Fibroblast of the conjunctiva (primary cell): Measurements from ENCODE around the gene UTP14C.
A peak's percentile ranks its signal among the peaks of the same experiment; 100 is the strongest.
"Not testable (repeated sequence)": the region's sequence is repeated elsewhere in the genome, so short reads cannot be mapped to it uniquely, and the experiment has no call there.

Source experiments
- DNase-seq: peaks from one replicate; pipeline ENCODE4 v3.0.0-alpha.2; 2010; ENCODE audit warnings: low read depth

Gene UTP14C, protein sequence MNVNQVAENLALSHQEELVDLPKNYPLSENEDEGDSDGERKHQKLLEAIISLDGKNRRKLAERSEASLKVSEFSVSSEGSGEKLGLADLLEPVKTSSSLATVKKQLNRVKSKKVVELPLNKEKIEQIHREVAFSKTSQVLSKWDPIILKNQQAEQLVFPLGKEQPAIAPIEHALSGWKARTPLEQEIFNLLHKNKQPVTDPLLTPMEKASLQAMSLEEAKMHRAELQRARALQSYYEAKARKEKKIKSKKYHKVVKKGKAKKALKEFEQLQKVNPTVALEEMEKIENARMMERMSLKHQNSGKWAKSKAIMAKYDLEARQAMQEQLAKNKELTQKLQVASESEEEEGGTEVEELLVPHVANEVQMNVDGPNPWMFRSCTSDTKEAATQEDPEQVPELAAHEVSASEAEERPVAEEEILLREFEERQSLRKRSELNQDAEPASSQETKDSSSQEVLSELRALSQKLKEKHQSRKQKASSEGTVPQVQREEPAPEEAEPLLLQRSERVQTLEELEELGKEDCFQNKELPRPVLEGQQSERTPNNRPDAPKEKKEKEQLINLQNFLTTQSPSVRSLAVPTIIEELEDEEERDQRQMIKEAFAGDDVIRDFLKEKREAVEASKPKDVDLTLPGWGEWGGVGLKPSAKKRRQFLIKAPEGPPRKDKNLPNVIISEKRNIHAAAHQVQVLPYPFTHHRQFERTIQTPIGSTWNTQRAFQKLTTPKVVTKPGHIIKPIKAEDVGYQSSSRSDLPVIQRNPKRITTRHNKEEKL

DNA sequence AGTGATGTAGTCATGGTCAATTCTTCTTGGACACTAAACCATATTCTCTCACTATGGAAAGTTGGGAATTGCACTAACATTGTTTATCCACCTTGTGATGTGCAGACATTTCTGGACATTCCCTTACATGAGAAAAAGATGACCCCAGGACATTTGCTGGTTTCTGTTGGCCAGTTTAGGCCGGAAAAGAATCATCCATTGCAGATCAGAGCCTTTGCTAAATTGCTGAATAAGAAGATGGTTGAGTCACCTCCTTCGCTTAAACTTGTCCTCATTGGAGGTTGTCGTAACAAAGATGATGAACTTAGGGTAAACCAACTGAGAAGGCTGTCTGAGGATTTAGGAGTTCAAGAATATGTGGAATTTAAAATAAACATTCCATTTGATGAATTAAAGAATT lies at the start of gene UTP14C:
TSS of gene UTP14C (plus strand) at position 211 of the 400 bp plus-strand sequence. CDS start 4,114 bp downstream, outside the sequence.
- DNase-seq = no peak

DNA sequence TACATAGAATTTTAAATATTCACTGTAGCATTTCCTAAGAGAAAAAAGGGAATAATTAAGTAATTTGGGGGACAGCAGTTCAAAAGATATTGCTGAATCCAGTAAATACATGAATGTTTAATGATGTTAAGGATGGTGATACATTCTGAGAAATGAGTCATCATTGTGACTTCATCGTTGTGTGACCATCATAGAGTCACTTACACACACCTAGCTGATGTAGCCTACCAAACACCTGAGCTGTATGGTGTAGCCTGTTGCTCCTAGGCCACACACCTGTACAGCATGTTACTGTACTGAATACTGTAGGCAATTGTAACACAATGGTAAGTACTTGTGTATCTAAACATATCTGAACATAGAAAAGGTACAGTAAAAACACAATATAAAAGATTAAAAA lies 48.1 kb upstream of the UTP14C start:
- DNase-seq = no peak

DNA sequence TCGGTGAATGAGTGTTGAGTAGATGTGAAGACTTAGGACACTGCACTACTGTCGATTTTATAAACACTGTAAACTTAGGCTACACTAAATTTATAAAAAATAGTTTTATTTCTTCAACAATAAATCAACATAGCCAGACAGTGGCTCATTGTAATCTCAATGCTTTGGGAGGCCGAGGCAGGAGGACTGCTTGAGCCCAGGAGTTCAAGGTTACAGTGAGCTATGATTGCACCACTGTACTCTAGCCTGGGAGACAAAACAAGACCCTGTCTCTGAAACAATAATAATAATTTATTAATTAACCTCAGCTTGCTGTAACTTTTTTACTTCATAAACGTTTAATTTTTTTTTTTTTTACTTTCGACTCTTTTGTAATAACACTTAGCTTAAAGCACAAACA lies 47.6 kb upstream of the UTP14C start:
- DNase-seq = no peak

DNA sequence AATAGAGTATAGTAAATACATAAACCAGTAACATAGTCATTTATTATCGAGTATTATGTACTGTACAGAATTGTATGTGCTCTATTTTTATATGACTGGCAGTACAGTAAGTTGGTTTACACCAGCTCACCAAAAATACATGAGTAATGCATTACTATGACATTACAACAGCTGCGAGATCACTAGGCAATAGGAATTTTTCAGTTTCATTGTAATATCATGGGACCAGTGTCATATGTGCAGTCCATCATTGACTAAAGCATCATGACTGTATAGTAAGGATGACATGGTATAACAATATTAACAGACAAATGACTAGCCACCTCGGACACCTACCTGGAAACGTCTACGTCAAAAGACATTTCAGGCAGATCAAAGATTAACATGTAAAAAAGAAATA lies 46.9 kb upstream of the UTP14C start:
- DNase-seq = no peak

DNA sequence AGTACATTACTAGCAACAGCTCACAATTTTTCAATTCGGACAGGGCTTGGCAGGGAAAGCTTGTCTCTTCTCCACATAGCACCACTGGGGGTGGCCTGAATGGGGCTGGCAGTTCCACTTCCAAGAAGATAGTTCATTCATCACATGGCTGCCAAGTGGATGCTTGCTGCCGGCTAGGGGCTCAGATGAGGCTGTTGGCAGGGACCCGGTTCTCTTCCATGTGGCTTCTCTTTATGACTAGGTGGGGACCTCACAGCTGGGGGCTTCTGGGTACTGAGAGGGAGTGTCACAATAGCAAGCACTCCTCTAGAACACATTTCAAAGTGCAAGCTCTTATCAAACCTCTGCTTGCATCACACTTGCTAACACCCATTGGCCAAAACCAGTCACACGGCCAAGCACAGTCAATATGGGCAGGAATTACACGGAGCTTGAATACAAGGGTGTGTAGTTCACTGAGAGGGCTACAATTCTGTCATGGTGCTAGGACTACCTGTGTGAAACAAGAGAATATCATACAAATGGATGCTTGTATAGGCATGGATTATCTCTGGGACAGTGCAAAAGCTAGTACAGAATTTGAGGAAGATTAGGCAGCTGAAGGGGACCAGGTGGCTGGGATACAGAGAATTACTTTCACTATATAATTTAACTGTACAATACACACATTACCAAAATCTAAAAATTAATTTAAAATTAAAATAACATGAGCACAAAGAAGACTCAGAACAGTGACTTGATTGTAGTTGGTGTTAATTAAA lies 45.5 kb upstream of the UTP14C start:
- DNase-seq = no peak

DNA sequence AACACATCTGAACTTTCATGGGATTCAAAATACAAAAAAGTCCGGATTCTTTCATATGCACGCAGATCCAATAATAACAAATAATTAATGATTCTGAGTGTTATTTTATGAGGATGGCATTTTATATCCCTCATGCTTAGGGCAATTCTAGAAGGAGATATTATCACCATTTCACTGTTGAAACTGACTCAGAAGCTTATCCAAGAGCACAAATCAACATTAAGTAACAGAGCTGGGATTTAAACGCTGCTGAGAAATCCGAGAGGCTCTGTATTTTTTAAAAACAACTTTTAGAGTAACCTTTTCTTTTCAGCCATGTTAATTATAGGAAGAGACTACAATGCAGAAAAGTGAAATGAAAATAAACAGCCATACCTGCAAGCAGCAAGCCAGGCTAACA lies 43.6 kb upstream of the UTP14C start:
- no peak for DNase-seq

DNA sequence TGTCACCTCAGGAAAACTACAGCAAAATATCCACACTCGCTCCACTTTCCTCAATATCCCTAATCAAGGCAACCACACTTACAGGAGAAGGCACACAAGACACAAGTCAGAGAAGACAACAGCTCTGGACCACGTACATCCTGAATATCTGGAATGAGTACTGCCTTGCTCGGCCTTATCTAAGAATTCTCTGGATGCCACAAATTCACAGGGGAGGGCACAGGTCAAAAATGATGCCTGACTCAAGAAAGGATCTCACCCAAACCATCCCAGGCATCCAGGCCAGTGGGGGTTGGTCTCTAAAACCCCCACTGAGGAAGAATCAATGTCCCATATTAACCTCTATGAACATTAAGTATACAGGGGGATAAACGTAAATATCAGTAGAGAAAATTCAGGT lies 43.1 kb upstream of the UTP14C start:
- no peak for DNase-seq

DNA sequence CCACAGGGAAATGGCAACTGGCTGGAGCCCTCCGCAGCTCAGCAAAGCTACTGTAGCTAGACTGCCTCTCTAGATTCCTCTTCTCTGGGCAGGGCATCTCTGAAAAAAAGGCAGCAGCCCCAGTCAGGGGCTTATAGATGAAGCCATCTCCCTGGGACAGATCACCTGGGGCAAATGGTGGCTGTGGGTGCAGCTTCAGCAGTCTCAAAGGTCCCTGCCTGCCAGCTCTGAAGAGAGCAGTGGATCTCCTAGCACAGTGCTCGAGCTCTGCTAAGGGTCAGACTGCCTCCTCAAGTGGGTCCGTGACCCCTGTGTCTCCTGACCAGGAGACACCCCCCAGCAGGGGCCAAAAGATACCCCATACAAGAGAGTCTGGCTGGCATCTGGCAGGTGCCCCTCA lies 41.2 kb upstream of the UTP14C start:
- DNase-seq = not testable (repeated sequence)

DNA sequence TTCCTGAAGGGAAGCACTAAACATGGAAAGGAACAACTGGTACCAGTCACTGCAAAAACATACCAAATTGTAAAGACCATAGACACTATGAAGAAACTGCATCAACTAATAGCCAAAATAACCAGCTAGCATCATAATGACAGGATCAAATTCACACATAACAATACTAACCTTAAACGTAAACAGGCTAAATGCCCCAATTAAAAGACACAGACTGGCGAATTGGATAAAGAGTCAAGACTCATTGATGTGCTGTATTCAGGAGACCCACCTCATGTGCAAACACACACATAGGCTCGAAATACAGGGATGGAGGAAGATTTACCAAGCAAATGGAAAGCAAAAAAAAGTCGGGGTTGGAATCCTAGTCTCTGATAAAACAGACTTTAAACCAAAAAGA lies 39.6 kb upstream of the UTP14C start:
- not testable (repeated sequence) for DNase-seq

DNA sequence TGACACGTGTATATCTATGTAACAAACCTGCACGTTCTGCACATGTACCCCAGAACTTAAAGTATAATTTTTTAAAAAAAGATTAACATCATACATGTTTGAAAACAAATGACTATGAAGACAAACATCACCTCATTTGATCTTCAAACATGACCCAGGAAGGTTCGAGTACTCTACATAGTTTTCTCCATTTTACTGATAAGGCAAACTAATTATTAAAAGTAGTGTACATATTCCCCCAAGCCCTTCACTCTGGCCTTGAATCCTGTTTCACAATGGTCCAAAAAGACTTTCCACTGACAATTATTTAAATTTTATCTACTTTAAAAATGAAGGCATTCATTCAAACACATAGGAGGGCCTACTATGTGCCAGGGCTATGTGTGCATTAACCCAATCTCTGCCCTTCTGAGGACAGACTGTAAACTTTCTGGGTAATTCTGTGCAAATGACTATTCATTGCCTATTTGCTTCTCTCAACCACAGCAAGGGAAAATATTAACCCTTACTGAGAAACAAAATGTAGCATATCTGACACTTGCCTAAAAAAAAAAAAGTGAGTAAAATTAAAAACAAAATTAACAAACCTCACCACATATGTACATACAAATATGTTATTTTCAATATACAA lies 35.4 kb upstream of the UTP14C start:
- no peak for DNase-seq

DNA sequence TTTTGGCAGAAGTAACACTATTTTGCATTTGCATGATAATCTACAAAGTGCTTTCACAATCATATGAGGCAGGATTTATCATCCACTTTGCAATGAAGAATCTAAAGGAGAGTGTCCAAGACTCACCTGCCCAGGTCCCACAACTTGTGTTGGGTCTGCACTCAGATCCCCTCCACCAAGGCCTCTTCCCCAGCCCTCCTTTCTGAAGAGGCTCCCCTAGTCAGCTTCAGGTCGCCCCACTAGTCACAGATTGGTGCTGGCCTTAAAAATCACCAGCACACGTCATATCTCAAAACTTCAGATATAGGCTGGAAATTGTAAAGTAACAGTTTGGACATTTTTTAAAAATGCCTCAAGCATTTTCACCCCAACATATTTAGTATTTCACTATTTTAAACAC lies 30.8 kb upstream of the UTP14C start:
- DNase-seq = no peak

DNA sequence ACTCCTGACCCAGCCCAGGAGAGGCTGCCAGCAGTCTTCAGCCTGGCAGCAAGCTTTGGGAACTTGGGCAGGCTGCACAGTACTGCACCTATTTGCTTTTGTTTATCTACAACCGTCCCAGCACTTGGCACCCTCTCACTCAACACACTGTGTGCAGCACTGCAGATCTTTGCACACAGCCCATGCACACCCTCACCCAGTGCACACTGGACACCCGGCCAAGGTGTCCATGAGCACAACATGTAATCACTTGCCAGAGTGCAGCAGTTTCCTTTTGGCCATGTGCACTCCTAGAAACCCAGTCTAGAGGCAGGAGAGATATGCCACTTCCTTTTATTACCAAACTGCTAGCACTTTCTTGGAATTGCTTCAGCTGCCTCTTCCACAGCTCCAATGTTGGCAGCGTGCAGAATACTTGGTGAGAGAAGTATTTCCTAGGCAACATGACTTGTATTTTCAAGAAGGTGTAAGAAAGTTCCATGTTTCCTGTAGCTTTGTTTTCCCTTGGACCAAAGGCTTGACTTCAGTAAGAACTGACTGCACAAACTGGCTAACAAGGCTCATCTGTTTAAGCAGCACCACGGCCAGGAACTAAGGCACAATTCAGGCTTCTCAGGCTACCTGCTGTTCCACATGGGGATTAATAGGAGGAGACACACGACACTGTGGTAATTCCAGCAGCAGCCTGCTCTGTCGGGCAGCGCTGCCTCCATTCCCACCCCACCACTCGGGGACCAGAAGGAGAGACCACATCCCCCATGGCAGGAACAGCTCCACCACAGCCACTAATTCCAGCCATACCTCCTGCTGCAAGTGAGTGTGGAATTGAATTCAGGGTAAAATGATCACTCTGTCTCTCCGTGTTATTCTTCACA lies 28.6 kb upstream of the UTP14C start:
- no peak for DNase-seq

DNA sequence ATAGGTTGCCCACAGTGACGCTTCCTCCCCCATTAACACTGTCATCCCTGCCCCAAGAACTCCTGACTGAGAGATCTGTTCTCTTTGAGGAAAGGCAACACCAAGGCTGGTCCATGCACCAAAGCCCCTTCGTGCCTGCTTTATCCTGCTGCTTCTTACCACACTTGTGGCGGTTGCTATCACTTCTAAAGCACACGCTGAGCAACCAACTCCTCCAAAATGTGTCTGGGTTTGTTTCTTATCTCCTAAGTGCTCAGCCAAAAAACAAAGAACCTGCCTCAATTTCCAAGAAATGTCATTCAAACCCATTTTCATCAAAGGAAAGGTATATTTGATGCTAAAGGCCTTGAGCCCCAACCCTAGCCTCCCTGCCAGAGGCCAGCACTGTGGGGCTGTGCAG lies 27.9 kb upstream of the UTP14C start:
- DNase-seq = no peak

DNA sequence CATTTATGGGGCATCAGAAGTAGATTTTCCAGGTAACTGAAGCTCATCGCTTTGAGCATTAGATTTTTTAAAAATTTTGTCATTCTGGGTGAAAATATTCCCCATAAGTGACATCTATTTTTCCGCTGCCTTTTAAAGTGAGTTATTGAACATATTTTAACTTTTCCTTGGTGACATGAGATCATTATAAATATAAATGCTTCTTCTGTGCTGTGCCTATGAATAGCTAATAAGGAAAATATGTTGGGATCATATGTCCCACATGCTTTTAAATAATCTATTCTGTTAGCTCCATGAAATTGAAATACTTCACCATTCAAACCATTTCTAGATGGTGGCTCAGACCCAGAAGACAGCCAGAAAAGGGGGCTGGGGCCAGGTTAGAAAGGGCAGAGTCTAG lies 27.3 kb upstream of the UTP14C start:
- no peak for DNase-seq

DNA sequence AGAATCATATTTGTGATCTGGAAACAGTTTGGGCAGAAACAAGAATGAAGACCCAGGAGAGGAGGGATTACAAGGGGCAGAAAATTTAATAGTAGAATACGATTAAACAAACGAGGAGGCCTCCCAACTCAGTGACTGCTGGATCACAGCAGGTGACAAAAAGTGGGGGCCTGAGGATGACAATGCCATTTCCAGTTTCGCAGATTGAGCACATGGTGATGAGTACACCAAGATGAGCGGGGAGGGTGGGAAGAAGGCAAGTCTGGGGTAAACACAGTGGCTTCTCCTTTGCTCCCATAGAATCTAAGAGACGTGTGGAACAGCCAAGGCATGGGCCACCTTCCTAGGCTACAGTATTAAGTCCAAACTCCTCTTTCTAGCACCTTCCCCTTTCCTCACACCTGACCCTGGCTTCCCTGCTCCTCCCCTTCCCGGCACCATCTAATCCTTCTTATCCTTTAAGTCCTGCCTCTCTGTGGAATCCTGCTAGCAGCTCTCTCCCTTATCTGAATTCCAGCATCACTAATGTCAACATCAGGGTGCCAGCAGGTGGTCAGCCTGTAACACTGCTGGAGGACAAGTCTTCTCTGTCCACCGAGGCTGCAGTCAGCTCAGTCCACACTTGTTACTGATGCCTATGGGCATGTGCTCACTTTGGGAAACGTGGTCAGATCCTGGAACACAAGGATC lies 26.7 kb upstream of the UTP14C start:
- DNase-seq = no peak

DNA sequence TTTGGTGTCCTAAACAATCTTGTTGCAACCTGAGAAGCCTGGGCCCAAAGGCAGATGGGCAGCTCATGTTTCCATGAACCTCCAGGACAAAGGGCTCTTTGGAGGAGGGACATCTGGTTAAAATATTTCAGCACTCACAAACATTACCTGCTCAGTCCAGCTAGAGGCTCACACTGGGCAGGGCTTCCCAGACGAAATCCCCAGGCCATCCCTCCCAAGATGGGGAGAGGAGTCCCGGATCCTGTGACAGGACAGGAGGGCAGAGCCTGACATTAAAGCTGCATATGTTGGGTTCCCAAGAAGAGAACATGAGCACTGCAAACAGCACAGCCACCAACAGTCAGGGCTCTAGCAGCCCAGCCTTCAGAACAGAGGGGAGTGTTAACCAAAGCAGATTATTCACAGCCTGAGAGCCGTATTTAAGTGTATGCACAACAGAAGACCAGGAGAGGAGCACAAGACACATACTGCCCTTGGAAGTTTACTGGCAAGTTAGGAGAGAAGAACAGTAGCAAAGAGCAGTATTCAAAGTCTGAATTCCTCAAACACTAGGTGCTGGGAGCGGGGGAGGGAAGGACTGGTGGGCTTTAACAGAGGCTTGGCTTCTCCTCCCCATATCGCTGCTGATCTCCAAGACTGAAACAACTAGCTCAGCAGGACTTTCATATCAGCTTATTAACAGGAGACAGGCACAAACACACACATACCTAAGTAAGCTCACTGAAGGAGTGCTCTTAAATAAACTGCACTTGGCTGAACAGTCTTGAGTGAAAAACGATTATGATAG lies 25.6 kb upstream of the UTP14C start:
- no peak for DNase-seq

DNA sequence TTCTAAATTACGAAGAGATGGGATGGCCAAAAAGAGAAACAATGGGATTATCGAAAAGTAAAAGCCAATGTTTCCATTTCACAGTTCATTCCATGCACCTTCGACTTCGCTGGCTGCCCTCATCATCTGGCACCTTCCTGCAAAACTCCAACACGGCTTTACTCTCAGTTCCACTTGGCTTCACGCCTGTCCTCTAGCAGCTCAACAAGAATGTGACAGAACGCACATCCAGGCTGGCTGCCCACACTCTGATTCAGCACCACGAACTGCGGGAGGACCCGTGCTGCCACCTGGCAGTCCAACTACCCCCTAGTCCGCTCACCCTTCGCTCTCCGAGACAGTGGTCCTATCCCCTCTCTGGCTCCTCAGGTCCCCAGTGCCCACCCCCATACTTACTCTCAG lies 25.0 kb upstream of the UTP14C start:
- no peak for DNase-seq

DNA sequence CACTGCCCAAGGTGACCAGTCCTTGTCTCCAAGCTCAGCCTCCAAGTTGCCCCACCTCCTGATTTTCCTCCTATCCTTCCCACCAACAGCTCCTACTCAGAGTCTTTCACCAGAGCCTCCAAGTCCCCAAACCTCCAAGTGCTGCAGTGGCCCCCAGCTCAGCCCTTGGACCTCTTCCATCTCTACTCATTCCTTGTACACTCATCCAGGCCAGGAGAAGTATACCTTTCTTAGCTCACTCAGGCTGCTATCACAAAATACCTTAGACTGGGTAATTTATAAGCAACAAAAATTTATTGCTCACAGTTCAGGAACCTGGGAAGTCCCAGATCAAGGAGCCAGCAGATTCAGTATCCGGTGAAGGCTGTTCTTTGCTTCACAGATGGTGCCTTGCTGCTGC lies 24.6 kb upstream of the UTP14C start:
- no peak for DNase-seq

DNA sequence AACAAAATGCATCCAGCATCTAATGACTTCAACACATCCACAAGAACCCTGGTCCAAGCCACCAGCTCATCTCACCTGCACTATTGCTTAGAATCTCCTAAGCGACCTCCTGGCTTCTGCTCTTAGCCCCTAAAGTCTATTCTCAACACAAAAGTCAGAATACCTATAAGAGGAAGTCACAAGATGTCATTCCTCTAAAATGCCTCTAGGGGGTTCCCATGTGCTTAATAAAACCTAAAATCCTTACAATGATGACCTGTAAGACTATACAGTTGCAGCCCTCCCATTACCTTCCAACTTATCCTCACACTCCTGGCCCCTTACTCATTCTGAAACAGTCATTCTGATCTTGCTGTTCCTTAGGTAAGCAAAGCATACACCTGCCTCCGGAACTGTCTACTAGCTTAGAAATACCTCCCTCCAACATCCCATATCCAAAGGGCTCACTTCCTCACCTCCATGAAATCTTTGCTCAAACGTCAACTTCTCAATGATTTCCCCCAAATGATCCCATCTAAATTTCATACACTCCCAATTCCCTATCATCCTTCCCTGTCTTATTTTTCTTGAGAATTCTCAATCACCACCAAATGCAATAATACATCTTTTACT lies 23.3 kb upstream of the UTP14C start:
- peak; percentile 47 for DNase-seq
